ENCODE data around the gene UGT2B28. TPM values are rescaled to one million over a fixed set of nuclear protein-coding genes. Genes with fewer than 3 reads are reported as not detected.
"Not testable (repeated sequence)": the region's sequence is repeated elsewhere in the genome, so short reads cannot be mapped to it uniquely, and the experiment has no call there.

The UGT2B28 gene
- total and polyA plus RNA-seq, 2 experiments from 2014 or later: 0.73 TPM; not detected in 1

DNA sequence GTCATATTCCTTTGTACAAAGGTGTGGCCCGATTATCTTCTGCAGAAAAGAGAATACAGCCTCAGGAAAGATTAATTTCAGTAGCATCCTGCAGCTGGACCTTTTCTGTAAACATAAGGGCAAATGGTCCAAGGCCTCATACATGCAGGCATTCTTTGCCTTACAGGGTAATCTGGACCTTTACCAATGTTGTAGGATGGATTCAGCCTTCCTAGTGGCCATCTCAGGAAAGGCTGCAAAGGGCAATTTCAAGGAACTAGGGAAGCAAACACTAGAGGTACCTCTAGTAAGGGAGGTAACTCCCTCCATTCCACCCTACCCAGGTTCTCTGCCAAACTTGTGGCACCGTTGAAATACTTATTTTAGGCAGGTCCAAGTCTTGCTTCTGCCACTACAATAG lies 43.0 kb downstream of the UGT2B28 start:
- H3K4me1 ChIP-seq (ENCODE audit: insufficient read depth): no peaks in the 10 kb centered on the region
- no peaks in the 10 kb centered on the region for H3K36me3 ChIP-seq (replicated peaks; ENCODE audit: insufficient read depth, low read depth)
- H4K20me1 ChIP-seq (ENCODE audit: insufficient read depth, poor library complexity, severe bottlenecking): no peaks in the 10 kb centered on the region
- H3K27ac ChIP-seq: no peak overlapping the region
- no peaks in the 10 kb centered on the region for H3K9me2 ChIP-seq (replicated peaks; ENCODE audit: insufficient read depth)
- no peak overlapping the region for H2AFZ ChIP-seq
- DNase-seq (ENCODE audit: low spot score): no peak
- H3K4me3 ChIP-seq: no peak overlapping the region
- 80% methylated on average over 2 of the region's 2 CpGs for WGBS (ENCODE audit: low lambda C conversion rate, missing lambda C conversion rate)
- H3K27me3 ChIP-seq: no peaks in the 10 kb centered on the region
- TF ChIP-seq CTCF (IDR thresholded peaks at IDR 0.05; ENCODE audit: poor library complexity) (no peak), EZH2phosphoT487 (IDR thresholded peaks at IDR 0.05; ENCODE audit: low read depth, severe bottlenecking, unreplicated experiment) (no peak), EZH2 (IDR thresholded peaks at IDR 0.05; ENCODE audit: borderline replicate concordance) (no peak)
- no peaks in the 10 kb centered on the region for H3K79me2 ChIP-seq
- no peaks in the 10 kb centered on the region for H3K9me3 ChIP-seq (ENCODE audit: low read depth)
- no peak overlapping the region for H3K4me2 ChIP-seq

DNA sequence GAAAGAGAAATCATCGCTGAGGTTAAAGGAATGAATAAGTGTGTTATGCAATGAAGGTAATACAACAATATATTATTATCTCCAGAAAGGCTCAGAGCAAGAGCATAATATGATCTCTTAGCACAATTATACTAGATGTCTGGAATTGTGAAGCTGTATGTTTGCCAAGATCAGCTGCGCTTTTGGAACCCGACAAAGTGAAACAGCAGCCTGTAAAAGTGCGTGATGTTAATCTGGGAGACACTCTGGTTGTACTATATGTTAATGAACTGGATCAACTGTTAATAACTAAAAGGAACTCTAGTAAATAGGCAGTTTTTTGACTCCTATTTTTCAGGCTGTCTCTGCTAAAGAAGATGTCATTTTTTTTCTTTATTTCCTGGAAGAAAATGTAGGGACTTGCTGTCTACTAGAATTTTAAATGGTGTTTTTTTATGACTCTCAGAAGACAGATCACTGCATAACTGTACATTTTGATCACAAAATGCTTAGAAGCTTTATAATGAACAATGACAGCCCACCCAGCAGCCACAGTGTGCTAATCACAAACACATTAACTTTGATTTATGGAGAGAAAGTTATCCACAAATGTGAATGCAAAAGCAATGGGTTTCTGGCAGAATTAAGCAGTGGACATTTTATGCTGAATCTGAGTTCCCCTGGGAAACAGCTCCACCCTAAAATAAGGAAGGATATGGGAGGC lies 50.2 kb downstream of the UGT2B28 start:
- peak overlapping the region; percentile 30 for H3K27ac ChIP-seq
- H3K4me1 ChIP-seq (ENCODE audit: insufficient read depth): peaks cover 6% of the 10 kb centered on the region
- no peak for DNase-seq (ENCODE audit: low spot score)
- TF ChIP-seq EZH2phosphoT487 (IDR thresholded peaks at IDR 0.05; ENCODE audit: low read depth, severe bottlenecking, unreplicated experiment) (no peak), CTCF (IDR thresholded peaks at IDR 0.05; ENCODE audit: poor library complexity) (no peak), EZH2 (IDR thresholded peaks at IDR 0.05; ENCODE audit: borderline replicate concordance) (no peak)
- no peak overlapping the region for H2AFZ ChIP-seq
- peak overlapping the region; percentile 33 for H3K4me2 ChIP-seq
- H3K4me3 ChIP-seq: no peak overlapping the region
- no peaks in the 10 kb centered on the region for H3K36me3 ChIP-seq (replicated peaks; ENCODE audit: insufficient read depth, low read depth)
- no peaks in the 10 kb centered on the region for H4K20me1 ChIP-seq (ENCODE audit: insufficient read depth, poor library complexity, severe bottlenecking)
- no peaks in the 10 kb centered on the region for H3K9me2 ChIP-seq (replicated peaks; ENCODE audit: insufficient read depth)
- no peaks in the 10 kb centered on the region for H3K79me2 ChIP-seq
- 79% methylated on average over 4 of the region's 4 CpGs for WGBS (ENCODE audit: low lambda C conversion rate, missing lambda C conversion rate)
- H3K27me3 ChIP-seq: no peaks in the 10 kb centered on the region
- no peaks in the 10 kb centered on the region for H3K9me3 ChIP-seq (ENCODE audit: low read depth)

DNA sequence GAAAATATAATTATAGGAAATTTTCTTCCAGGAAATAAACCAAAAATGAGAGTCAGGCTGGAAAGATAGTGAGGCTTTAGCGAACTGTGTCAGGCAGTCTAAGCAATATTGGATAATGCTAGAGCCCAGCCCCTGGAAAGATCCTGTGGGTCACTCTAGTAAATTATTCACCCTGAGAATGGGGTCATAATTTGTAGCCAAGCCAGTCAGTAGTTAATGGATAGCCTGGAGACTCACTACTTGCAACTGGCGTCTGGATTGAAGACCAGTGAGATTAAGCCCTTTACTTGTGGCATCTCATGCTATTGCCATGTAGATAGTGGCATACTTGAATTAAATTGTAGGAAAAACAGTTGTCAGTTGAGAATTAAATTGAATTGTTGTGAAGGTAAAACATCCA lies 51.0 kb downstream of the UGT2B28 start:
- not testable (repeated sequence) for H3K79me2 ChIP-seq; H3K9me2 ChIP-seq (replicated peaks; ENCODE audit: insufficient read depth); H3K36me3 ChIP-seq (replicated peaks; ENCODE audit: insufficient read depth, low read depth); H3K4me3 ChIP-seq; H4K20me1 ChIP-seq (ENCODE audit: insufficient read depth, poor library complexity, severe bottlenecking); DNase-seq (ENCODE audit: low spot score); H3K4me1 ChIP-seq (ENCODE audit: insufficient read depth); H3K9me3 ChIP-seq (ENCODE audit: low read depth); H3K27me3 ChIP-seq; H2AFZ ChIP-seq
- 69% methylated on average over 2 of the region's 2 CpGs for WGBS (ENCODE audit: low lambda C conversion rate, missing lambda C conversion rate)
- Histone ChIP-seq H3K4me2 (peak overlapping the region; percentile 33), H3K27ac (peak overlapping the region; percentile 30)

- H3K4me3 ChIP-seq; H3K27ac ChIP-seq; H3K4me1 ChIP-seq (ENCODE audit: insufficient read depth); H3K27me3 ChIP-seq; H3K9me2 ChIP-seq (replicated peaks; ENCODE audit: insufficient read depth); H3K36me3 ChIP-seq (replicated peaks; ENCODE audit: insufficient read depth, low read depth); H3K79me2 ChIP-seq; H3K4me2 ChIP-seq; H3K9me3 ChIP-seq (ENCODE audit: low read depth); H4K20me1 ChIP-seq (ENCODE audit: insufficient read depth, poor library complexity, severe bottlenecking): not testable (repeated sequence)
- peak; percentile 50 for TF ChIP-seq CTCF (IDR thresholded peaks at IDR 0.05; ENCODE audit: poor library complexity)
- DNase-seq (ENCODE audit: low spot score): peak; percentile 11
- H2AFZ ChIP-seq: peak overlapping the region; percentile 81
These were observed 55.2 kb downstream of the UGT2B28 start for GRCh38 chr4:69335485-69335884.

DNA sequence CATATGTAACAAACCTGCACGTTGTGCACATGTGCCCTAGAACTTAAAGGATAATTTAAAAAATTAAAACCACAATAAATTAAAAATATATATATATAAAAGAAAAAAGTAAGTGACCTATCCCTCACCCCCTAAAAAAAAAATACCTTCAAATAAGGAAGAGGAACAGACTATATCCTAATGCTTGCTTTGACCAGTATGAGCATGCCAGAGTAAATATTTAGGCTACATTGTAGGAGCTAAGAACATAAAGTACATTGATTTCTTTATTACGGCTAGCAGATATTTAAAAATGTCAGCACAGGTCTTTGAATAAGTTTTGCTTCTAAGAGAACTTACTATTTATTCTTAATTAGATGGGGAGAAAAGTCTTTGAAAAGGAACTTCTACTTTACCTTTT lies 62.8 kb downstream of the UGT2B28 start:
- not testable (repeated sequence) for H3K9me2 ChIP-seq (replicated peaks; ENCODE audit: insufficient read depth); H3K79me2 ChIP-seq; H4K20me1 ChIP-seq (ENCODE audit: insufficient read depth, poor library complexity, severe bottlenecking); H3K9me3 ChIP-seq (ENCODE audit: low read depth); H3K27me3 ChIP-seq; H3K36me3 ChIP-seq (replicated peaks; ENCODE audit: insufficient read depth, low read depth); H3K4me1 ChIP-seq (ENCODE audit: insufficient read depth); H3K4me3 ChIP-seq; DNase-seq (ENCODE audit: low spot score); H2AFZ ChIP-seq
- Histone ChIP-seq H3K27ac (peak overlapping the region; percentile 83), H3K4me2 (peak overlapping the region; percentile 51)
- whole genome bisulfite sequencing (ENCODE audit: low lambda C conversion rate, missing lambda C conversion rate): 69% methylated on average over 2 of the region's 2 CpGs

GRCh38 chr4:69343558-69344420 lies 63.5 kb downstream of the UGT2B28 start:
- H3K4me2 ChIP-seq: peak overlapping the region; percentile 51
- H3K4me3 ChIP-seq; H4K20me1 ChIP-seq (ENCODE audit: insufficient read depth, poor library complexity, severe bottlenecking); H3K9me3 ChIP-seq (ENCODE audit: low read depth); H3K36me3 ChIP-seq (replicated peaks; ENCODE audit: insufficient read depth, low read depth); H3K27me3 ChIP-seq; H2AFZ ChIP-seq; H3K9me2 ChIP-seq (replicated peaks; ENCODE audit: insufficient read depth); H3K79me2 ChIP-seq; DNase-seq (ENCODE audit: low spot score); H3K4me1 ChIP-seq (ENCODE audit: insufficient read depth): not testable (repeated sequence)
- H3K27ac ChIP-seq: peak overlapping the region; percentile 83
- 38% methylated on average over 8 of the region's 8 CpGs for WGBS (ENCODE audit: low lambda C conversion rate, missing lambda C conversion rate)

All from hepatocyte (in vitro differentiated cells).